A549 (cell line): ENCODE data around the gene EPHB6. TPM values are rescaled to one million over a fixed set of nuclear protein-coding genes. Genes with fewer than 3 reads are reported as not detected.

Source experiments
- ATAC-seq, 2 experiments: fragments of 200-7000 bp in 1 of 2; fragments of >200 bp in 1 of 2; cut with Nextera tagmentation in 1 of 2; cut with Tn5 transposase in 1 of 2; 3 replicates each; pipeline versions ENCODE4 v1.8.0 to v1.9.1; 2018 to 2020; ENCODE audit warnings: mild to moderate bottlenecking in 1 of 2, moderate library complexity in 1 of 2
- CTCF ChIA-PET: fragments of 300-600 bp; sonication (Branson Sonifier 250); formaldehyde crosslinking; extraction: SDS; loops from one replicate; lab custom pipeline; 2021; ENCODE audit warnings: antibody characterized with exemption, inconsistent platforms; lab: Yijun Ruan, JAX
- POLR2A ChIA-PET: fragments of 350-600 bp; formaldehyde crosslinking; extraction: SDS; loops from one replicate; lab custom pipeline; 2021; ENCODE audit warnings: antibody characterized with exemption, inconsistent platforms; lab: Yijun Ruan, JAX
- DNase-seq, 2 experiments: peaks; one replicate each; pipeline versions ENCODE4 v3.0.0 to v3.0.0-alpha.2; 2011 to 2016; ENCODE audit warnings: low read depth in 1 of 2, low spot score in 1 of 2
- FAIRE-seq: peaks from 2 replicates; lab custom pipeline; 2011; peaks lifted over from hg19 to GRCh38; lab: Jason Lieb, UNC
- H3K27ac ChIP-seq, 2 experiments: fragments of >200 bp; sonication (Bioruptor Twin); formaldehyde crosslinking; 3 replicates each; pipeline ENCODE4 v1.5.1; 2016 to 2017
- H3K4me1 ChIP-seq: fragments of >200 bp; sonication (Bioruptor Twin); formaldehyde crosslinking; 3 replicates; pipeline ENCODE4 v1.6.1; 2016
- H3K4me2 ChIP-seq: fragments of >200 bp; sonication (Bioruptor Twin); formaldehyde crosslinking; 3 replicates; pipeline ENCODE4 v1.6.1; 2016
- H3K4me3 ChIP-seq: fragments of >200 bp; sonication (Bioruptor Twin); formaldehyde crosslinking; 3 replicates; pipeline ENCODE4 v1.5.1; 2016
- H3K9me3 ChIP-seq: fragments of >200 bp; sonication (Bioruptor Twin); formaldehyde crosslinking; 3 replicates; pipeline ENCODE4 v1.6.1; 2016
- CHD2 ChIP-seq: fragments of 150-350 bp; IDR thresholded peaks from 2 replicates; pipeline ENCODE4 v1.6.1; 2014; ENCODE audit warnings: low read length; ENCODE audit not compliant: partially characterized antibody
- EHF ChIP-seq: fragments of 250-450 bp; sonication (Bioruptor Pico); IDR thresholded peaks from 2 replicates; pipeline ENCODE4 v1.5.0; 2020; ENCODE audit warnings: mild to moderate bottlenecking
- EP300 ChIP-seq, 2 experiments: fragments of >200 bp; sonication (Bioruptor Twin); formaldehyde crosslinking; IDR thresholded peaks; 2 replicates in 1 of 2; 3 replicates in 1 of 2; pipeline ENCODE4 v1.6.1; 2016 to 2017
- ESRRA ChIP-seq: fragments of 150-350 bp; IDR thresholded peaks from 2 replicates; pipeline ENCODE4 v1.6.1; 2014; ENCODE audit warnings: mild to moderate bottlenecking, low read length, borderline replicate concordance
- FOXS1 ChIP-seq: fragments of 250-450 bp; sonication (Bioruptor Pico); IDR thresholded peaks from 2 replicates; pipeline ENCODE4 v1.5.0; 2020; ENCODE audit warnings: mild to moderate bottlenecking, moderate library complexity
- HDAC2 ChIP-seq: fragments of 200-600 bp; sonication (generic); IDR thresholded peaks from 2 replicates; pipeline ENCODE4 v1.6.1; 2016
- HOXB5 ChIP-seq: fragments of 250-450 bp; sonication (Bioruptor Pico); IDR thresholded peaks from 2 replicates; pipeline ENCODE4 v1.5.0; 2020; ENCODE audit warnings: mild to moderate bottlenecking, moderate library complexity
- JUN ChIP-seq, 2 experiments: fragments of >200 bp; sonication (Bioruptor Twin); formaldehyde crosslinking; IDR thresholded peaks; 2 replicates in 1 of 2; 3 replicates in 1 of 2; pipeline ENCODE4 v1.6.1; 2016 to 2017
- JUNB ChIP-seq: fragments of >200 bp; sonication (Bioruptor Twin); formaldehyde crosslinking; IDR thresholded peaks from 2 replicates; pipeline ENCODE4 v1.6.1; 2016
- KDM5A ChIP-seq: fragments of 200-600 bp; sonication (generic); IDR thresholded peaks from 2 replicates; pipeline ENCODE4 v1.6.1; 2016; ENCODE audit warnings: antibody characterized with exemption, mild to moderate bottlenecking
- MAZ ChIP-seq: fragments of 150-350 bp; IDR thresholded peaks from 2 replicates; pipeline ENCODE4 v1.6.1; 2014; ENCODE audit warnings: antibody characterized with exemption, low read depth, low read length, borderline replicate concordance
- MYC ChIP-seq: IDR thresholded peaks from 2 replicates; pipeline ENCODE4 v1.6.1; 2012; ENCODE audit warnings: mild to moderate bottlenecking, inconsistent platforms, low read length, improper control_type of control experiment, borderline replicate concordance
- NFE2L2 ChIP-seq: fragments of 150-350 bp; conservative IDR thresholded peaks from 2 replicates; pipeline ENCODE4 v1.6.1; 2014; ENCODE audit warnings: low read length
- NPAS2 ChIP-seq: fragments of 250-450 bp; sonication (Bioruptor Pico); IDR thresholded peaks from 2 replicates; pipeline ENCODE4 v1.8.0; 2022; ENCODE audit warnings: mild to moderate bottlenecking, moderate library complexity, borderline replicate concordance
- POLR2AphosphoS2 ChIP-seq: conservative IDR thresholded peaks from 2 replicates; pipeline ENCODE4 v1.6.1; 2012; ENCODE audit warnings: low read length, improper control_type of control experiment, inconsistent platforms
- RAD21 ChIP-seq, 2 experiments: fragments of >200 bp in 1 of 2; sonication (Bioruptor Twin) in 1 of 2; formaldehyde crosslinking in 1 of 2; IDR thresholded peaks in 1 of 2; conservative IDR thresholded peaks in 1 of 2; 2 replicates in 1 of 2; 3 replicates in 1 of 2; pipeline ENCODE4 v1.6.1; 2012 to 2018; ENCODE audit warnings: inconsistent platforms in 1 of 2
- RARB ChIP-seq: fragments of 250-450 bp; sonication (Bioruptor Pico); IDR thresholded peaks from 2 replicates; pipeline ENCODE4 v1.8.0; 2021; ENCODE audit warnings: mild to moderate bottlenecking, moderate library complexity
- RCOR1 ChIP-seq: fragments of 150-350 bp; IDR thresholded peaks from 2 replicates; pipeline ENCODE4 v1.6.1; 2014; ENCODE audit warnings: antibody characterized with exemption, low read length, low read depth
- TP53 ChIP-seq: fragments of 250-450 bp; sonication (Bioruptor Pico); IDR thresholded peaks from 2 replicates; pipeline ENCODE4 v1.5.0; 2021; ENCODE audit warnings: mild to moderate bottlenecking, moderate library complexity
- ZC3H11A ChIP-seq: fragments of 450-650 bp; IDR thresholded peaks from 2 replicates; pipeline ENCODE4 v1.6.1; 2014; ENCODE audit warnings: antibody characterized with exemption, mild to moderate bottlenecking
- WGBS: methylation state at CpG from one replicate; pipeline ENCODE4 v1.1.6; 2017; ENCODE audit errors: missing lambda C conversion rate; 5-methylcytosine and 5-hydroxymethylcytosine counted together
- polyA plus RNA-seq, 4 experiments: library from polyadenylated mRNA; depleted of rRNA in 3 of 4; stranded (reverse); fragments of >200 nt; fragmentation: RNase III in 1 of 4; extraction: RNeasy Plus Mini Kit Qiagen cat#74134 plus additional on column Dnase treatment in 1 of 4; gene quantifications; 2 replicates in 3 of 4; 3 replicates in 1 of 4; pipeline ENCODE4 v1.2.3, GENCODE V29; 2011 to 2017
- TF ChIP-seq, protein P1 (sequence below): fragments of 450-650 bp; IDR thresholded peaks from 2 replicates; pipeline ENCODE4 v1.6.1; 2014; ENCODE audit warnings: antibody characterized with exemption
- TF ChIP-seq, protein P2 (sequence below): fragments of >200 bp; sonication (Bioruptor Twin); formaldehyde crosslinking; IDR thresholded peaks from 3 replicates; pipeline ENCODE4 v1.5.1; 2016
- TF ChIP-seq, protein P3 (sequence below): IDR thresholded peaks from 2 replicates; pipeline ENCODE4 v1.6.1; 2012; ENCODE audit warnings: low read depth, borderline replicate concordance
- TF ChIP-seq, protein P4 (sequence below): fragments of 250-450 bp; sonication (Bioruptor Pico); IDR thresholded peaks from 2 replicates; pipeline ENCODE4 v1.5.0; 2020; ENCODE audit warnings: low read depth, mild to moderate bottlenecking, moderate library complexity
- TF ChIP-seq, protein P5 (sequence below): fragments of 250-450 bp; sonication (Bioruptor Pico); IDR thresholded peaks from 2 replicates; pipeline ENCODE4 v1.5.0; 2021; ENCODE audit warnings: mild to moderate bottlenecking, moderate library complexity, borderline replicate concordance
- TF ChIP-seq, protein P6 (sequence below): fragments of 200-600 bp; sonication (generic); IDR thresholded peaks from 2 replicates; pipeline ENCODE4 v1.6.1; 2016; ENCODE audit warnings: antibody characterized with exemption, mild to moderate bottlenecking, moderate library complexity

The EPHB6 gene
- polyA plus RNA-seq, 2 of the 4 experiments (the other 2 are of a cell fraction) = 0.26 to 0.37 TPM

DNA sequence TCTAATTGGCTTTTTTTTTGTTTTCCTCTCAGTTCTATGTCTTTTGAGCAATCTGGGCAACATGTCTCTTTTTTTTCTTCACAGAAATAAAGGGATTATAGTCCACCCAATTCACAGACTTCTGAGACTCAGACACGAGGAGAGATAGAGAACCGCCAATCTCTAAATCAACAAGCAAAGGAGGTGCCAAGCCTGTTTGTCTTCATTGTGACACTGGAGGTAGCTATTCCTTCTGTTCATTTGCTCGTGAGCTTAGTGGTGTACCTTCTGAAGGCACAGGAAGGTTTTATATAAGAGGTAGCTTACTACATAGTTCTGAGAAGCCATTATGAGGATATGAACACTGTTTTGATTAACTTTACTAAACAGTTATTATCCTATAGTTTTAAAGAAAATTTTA lies 6.1 kb downstream of the EPHB6 start:
- Histone ChIP-seq H3K4me3 (no peak overlapping the region), H3K27ac (no peak overlapping the region)
- CTCF ChIA-PET = interaction anchor here (1.0 kb wide), 1 partner anchor 354 kb away, joined by 4 read pairs; no protein-coding TSS in a partner anchor
- no peak for FAIRE-seq
- TF ChIP-seq, protein P1, sequence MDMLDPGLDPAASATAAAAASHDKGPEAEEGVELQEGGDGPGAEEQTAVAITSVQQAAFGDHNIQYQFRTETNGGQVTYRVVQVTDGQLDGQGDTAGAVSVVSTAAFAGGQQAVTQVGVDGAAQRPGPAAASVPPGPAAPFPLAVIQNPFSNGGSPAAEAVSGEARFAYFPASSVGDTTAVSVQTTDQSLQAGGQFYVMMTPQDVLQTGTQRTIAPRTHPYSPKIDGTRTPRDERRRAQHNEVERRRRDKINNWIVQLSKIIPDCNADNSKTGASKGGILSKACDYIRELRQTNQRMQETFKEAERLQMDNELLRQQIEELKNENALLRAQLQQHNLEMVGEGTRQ = no peak
- TF ChIP-seq HDAC2 (no peak), ZC3H11A (no peak), ESRRA (no peak), EP300 (IDR thresholded peaks at IDR 0.05) (no peak), NFE2L2 (no peak), KDM5A (no peak), RCOR1 (no peak), MAZ (no peak), RARB (CRISPR knock-in tag) (no peak), NPAS2 (CRISPR knock-in tag) (no peak), FOXS1 (no peak), EHF (no peak), RAD21 (conservative IDR thresholded peaks at IDR 0.05 in 1 of 2, IDR thresholded peaks at IDR 0.05 in 1 of 2) (no peak)
- TF ChIP-seq, protein P2, sequence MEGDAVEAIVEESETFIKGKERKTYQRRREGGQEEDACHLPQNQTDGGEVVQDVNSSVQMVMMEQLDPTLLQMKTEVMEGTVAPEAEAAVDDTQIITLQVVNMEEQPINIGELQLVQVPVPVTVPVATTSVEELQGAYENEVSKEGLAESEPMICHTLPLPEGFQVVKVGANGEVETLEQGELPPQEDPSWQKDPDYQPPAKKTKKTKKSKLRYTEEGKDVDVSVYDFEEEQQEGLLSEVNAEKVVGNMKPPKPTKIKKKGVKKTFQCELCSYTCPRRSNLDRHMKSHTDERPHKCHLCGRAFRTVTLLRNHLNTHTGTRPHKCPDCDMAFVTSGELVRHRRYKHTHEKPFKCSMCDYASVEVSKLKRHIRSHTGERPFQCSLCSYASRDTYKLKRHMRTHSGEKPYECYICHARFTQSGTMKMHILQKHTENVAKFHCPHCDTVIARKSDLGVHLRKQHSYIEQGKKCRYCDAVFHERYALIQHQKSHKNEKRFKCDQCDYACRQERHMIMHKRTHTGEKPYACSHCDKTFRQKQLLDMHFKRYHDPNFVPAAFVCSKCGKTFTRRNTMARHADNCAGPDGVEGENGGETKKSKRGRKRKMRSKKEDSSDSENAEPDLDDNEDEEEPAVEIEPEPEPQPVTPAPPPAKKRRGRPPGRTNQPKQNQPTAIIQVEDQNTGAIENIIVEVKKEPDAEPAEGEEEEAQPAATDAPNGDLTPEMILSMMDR = no peak
- TF ChIP-seq, protein P3, sequence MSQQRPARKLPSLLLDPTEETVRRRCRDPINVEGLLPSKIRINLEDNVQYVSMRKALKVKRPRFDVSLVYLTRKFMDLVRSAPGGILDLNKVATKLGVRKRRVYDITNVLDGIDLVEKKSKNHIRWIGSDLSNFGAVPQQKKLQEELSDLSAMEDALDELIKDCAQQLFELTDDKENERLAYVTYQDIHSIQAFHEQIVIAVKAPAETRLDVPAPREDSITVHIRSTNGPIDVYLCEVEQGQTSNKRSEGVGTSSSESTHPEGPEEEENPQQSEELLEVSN = no peak
- TF ChIP-seq, all 56 proteins: peak for 0
- POLR2A ChIA-PET = no interaction called here
- H3K9me3 ChIP-seq = no peaks in the 10 kb centered on the region
- DNase-seq = no peak
- H3K4me1 ChIP-seq = no peaks in the 10 kb centered on the region
- no peak overlapping the region for H3K4me2 ChIP-seq
- no peak for ATAC-seq
- 19% methylated on average over 3 of the region's 3 CpGs for WGBS

DNA sequence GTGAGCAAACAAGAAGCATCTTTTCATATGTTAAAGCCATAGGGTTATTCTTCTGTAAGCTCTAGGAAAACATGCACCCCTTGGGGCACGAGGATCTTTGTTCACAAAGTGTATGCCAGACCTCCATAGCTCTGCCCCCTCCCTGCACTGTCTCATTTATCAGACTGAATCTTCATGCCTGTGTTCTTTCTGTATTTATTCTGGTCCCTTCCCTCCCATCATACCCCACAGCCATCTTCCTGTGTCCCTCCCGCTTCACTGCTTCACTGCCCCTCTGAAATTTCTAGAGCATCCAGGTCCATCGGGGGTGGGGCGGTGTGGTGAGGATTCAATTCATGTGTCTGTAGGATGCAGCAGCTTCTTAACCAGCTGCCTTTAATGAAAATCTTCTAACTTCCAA lies 7.5 kb downstream of the EPHB6 start:
- no peak overlapping the region for H3K4me3 ChIP-seq

More for the DNA sequence above, 7.5 kb downstream of the EPHB6 start:
- no peak for ATAC-seq
- H3K9me3 ChIP-seq = no peaks in the 10 kb centered on the region
- 26% methylated on average over 4 of the region's 4 CpGs for WGBS
- no peak overlapping the region for H3K4me2 ChIP-seq
- H3K27ac ChIP-seq = no peak overlapping the region
- DNase-seq = no peak
- ChIA-PET CTCF (interaction anchor here (1.1 to 5.2 kb wide), 2 partner anchors 7 to 11 kb away, joined by 3 to 40 read pairs; partner anchors contain the start of gene EPHB6), POLR2A (no interaction called here)
- FAIRE-seq = no peak
- no peaks in the 10 kb centered on the region for H3K4me1 ChIP-seq
- TF ChIP-seq, protein P4, sequence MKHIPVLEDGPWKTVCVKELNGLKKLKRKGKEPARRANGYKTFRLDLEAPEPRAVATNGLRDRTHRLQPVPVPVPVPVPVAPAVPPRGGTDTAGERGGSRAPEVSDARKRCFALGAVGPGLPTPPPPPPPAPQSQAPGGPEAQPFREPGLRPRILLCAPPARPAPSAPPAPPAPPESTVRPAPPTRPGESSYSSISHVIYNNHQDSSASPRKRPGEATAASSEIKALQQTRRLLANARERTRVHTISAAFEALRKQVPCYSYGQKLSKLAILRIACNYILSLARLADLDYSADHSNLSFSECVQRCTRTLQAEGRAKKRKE = no peak
- TF ChIP-seq, protein P5, sequence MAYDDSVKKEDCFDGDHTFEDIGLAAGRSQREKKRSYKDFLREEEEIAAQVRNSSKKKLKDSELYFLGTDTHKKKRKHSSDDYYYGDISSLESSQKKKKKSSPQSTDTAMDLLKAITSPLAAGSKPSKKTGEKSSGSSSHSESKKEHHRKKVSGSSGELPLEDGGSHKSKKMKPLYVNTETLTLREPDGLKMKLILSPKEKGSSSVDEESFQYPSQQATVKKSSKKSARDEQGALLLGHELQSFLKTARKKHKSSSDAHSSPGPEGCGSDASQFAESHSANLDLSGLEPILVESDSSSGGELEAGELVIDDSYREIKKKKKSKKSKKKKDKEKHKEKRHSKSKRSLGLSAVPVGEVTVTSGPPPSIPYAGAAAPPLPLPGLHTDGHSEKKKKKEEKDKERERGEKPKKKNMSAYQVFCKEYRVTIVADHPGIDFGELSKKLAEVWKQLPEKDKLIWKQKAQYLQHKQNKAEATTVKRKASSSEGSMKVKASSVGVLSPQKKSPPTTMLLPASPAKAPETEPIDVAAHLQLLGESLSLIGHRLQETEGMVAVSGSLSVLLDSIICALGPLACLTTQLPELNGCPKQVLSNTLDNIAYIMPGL (CRISPR knock-in tag) = no peak
- TF ChIP-seq JUNB = no peak
- TF ChIP-seq HOXB5 (CRISPR knock-in tag) = no peak
- TF ChIP-seq NFE2L2 = no peak
- no peak for TF ChIP-seq POLR2AphosphoS2
- TF ChIP-seq, protein P6, sequence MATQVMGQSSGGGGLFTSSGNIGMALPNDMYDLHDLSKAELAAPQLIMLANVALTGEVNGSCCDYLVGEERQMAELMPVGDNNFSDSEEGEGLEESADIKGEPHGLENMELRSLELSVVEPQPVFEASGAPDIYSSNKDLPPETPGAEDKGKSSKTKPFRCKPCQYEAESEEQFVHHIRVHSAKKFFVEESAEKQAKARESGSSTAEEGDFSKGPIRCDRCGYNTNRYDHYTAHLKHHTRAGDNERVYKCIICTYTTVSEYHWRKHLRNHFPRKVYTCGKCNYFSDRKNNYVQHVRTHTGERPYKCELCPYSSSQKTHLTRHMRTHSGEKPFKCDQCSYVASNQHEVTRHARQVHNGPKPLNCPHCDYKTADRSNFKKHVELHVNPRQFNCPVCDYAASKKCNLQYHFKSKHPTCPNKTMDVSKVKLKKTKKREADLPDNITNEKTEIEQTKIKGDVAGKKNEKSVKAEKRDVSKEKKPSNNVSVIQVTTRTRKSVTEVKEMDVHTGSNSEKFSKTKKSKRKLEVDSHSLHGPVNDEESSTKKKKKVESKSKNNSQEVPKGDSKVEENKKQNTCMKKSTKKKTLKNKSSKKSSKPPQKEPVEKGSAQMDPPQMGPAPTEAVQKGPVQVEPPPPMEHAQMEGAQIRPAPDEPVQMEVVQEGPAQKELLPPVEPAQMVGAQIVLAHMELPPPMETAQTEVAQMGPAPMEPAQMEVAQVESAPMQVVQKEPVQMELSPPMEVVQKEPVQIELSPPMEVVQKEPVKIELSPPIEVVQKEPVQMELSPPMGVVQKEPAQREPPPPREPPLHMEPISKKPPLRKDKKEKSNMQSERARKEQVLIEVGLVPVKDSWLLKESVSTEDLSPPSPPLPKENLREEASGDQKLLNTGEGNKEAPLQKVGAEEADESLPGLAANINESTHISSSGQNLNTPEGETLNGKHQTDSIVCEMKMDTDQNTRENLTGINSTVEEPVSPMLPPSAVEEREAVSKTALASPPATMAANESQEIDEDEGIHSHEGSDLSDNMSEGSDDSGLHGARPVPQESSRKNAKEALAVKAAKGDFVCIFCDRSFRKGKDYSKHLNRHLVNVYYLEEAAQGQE = no peak
- no peak for TF ChIP-seq EHF
- TF ChIP-seq RCOR1 = no peak
- TF ChIP-seq EP300 (IDR thresholded peaks at IDR 0.05) = no peak
- no peak for TF ChIP-seq NPAS2 (CRISPR knock-in tag)
- no peak for TF ChIP-seq MYC
- no peak for TF ChIP-seq CHD2
- TF ChIP-seq TP53 (CRISPR knock-in tag) = no peak
- no peak for TF ChIP-seq JUN (IDR thresholded peaks at IDR 0.05)
